GM21390 (cell line): ENCODE data around the gene TMBIM4.
"Not testable (repeated sequence)": the region's sequence is repeated elsewhere in the genome, so short reads cannot be mapped to it uniquely, and the experiment has no call there.

Experiments
- ATAC-seq: cut with Tn5 transposase; IDR thresholded peaks from one replicate; pipeline ENCODE4 v1.9.1; 2021; ENCODE audit not compliant: unreplicated experiment

TMBIM4 gene, protein sequence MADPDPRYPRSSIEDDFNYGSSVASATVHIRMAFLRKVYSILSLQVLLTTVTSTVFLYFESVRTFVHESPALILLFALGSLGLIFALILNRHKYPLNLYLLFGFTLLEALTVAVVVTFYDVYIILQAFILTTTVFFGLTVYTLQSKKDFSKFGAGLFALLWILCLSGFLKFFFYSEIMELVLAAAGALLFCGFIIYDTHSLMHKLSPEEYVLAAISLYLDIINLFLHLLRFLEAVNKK

GRCh38 chr12:66169221-66170170 is at the start of gene TMBIM4:
Gene TMBIM4 (minus strand): TSS chr12:66169996. CDS start chr12:66169951, 45 bp downstream.
- ATAC-seq, result peak; percentile 87

DNA sequence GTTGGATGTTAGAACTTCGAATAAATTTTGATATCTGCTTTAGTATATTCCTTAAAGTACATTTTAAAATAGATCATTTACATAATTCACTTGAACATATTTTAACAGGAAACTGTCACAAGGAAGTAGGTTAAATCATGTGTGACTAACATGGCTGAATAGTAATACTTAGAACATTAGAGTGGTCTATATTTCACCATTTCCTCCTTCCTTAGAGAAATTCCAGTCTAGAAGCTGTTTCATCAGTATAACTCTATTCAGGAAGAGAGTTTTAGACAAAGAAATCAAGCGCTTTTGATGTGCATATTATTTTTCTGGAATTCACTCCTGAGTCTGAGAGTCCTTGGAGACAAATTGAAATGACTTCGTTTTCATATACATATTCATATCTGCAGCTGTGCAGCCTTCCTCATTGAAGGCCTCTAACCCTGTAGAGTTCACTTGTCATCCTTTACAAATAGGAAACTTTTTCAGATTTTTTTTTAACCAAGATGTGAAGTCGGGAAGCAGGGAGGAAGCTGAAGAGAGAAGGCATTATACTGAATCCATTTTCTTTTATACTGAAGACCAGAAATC is 47.6 kb upstream of the TMBIM4 start:
- ATAC-seq, result no peak

- not testable (repeated sequence) for ATAC-seq
Observed at GRCh38 chr12:66213011-66213410, 43.2 kb upstream of the TMBIM4 start.

GRCh38 chr12:66211573-66211972 is 41.8 kb upstream of the TMBIM4 start:
- not testable (repeated sequence) for ATAC-seq

- ATAC-seq, result no peak
Observed at GRCh38 chr12:66210840-66211239, 41.0 kb upstream of the TMBIM4 start.

GRCh38 chr12:66206141-66206540 is 36.3 kb upstream of the TMBIM4 start:
- ATAC-seq, result no peak

DNA sequence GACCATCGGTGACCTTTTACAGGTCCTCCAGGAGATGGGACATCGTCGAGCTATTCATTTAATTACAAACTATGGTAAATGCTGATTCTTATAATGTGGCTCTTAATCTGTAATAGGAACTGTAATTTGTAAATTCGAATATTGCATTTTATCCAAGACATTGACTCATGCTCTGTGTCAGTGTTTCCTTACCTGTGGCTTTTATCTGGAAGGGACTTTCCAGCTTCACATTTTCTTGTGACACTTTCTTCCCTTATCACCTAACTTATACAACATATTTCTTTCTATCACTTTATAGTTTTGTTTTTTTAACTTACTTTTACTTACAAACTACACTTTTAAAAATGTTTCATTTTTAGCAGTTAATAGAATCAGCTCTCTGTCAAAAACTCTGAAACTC is 34.0 kb upstream of the TMBIM4 start:
- no peak for ATAC-seq

- no peak for ATAC-seq
Observed at GRCh38 chr12:66199831-66200509, 30.2 kb upstream of the TMBIM4 start.

DNA sequence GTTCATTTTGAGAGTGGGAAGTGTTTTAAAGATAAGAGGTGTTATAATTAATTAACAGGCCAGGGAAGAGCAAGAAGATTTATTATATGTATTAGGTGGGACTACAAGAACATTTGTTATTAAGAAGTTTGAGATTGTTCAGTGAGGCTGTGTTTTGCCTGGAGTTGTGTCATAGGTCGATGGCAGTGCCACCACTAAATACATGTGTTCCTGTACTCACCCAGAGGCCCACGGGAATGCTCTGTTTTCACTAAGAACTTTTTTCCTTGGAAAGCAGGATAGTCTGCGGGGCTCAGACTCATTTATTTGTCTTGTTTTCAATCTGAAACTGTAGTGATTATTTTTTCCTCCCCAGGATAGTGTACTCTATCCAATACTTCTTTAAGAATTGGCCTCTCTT is 29.3 kb upstream of the TMBIM4 start:
- ATAC-seq, result no peak

- ATAC-seq, result no peak
Observed at GRCh38 chr12:66197495-66197921, 27.7 kb upstream of the TMBIM4 start.

GRCh38 chr12:66196806-66197205 is 27.0 kb upstream of the TMBIM4 start:
- peak; percentile 93 for ATAC-seq

GRCh38 chr12:66195242-66195641 is 25.4 kb upstream of the TMBIM4 start:
- no peak for ATAC-seq

- ATAC-seq, result no peak
Observed at GRCh38 chr12:66194122-66194521, 24.3 kb upstream of the TMBIM4 start.

GRCh38 chr12:66191547-66192126 is 21.8 kb upstream of the TMBIM4 start:
- ATAC-seq, result no peak

- ATAC-seq, result no peak
Observed at GRCh38 chr12:66190519-66191370, 20.9 kb upstream of the TMBIM4 start.

GRCh38 chr12:66189889-66190288 is 20.1 kb upstream of the TMBIM4 start:
- ATAC-seq, result no peak

GRCh38 chr12:66189486-66189843 is 19.7 kb upstream of the TMBIM4 start:
- ATAC-seq, result no peak

GRCh38 chr12:66188584-66189485 is 19.0 kb upstream of the TMBIM4 start, which contains the start of gene IRAK3:
Gene IRAK3 (plus strand): TSS chr12:66189214. CDS start chr12:66189300, 86 bp downstream.
- peak; percentile 56 for ATAC-seq

DNA sequence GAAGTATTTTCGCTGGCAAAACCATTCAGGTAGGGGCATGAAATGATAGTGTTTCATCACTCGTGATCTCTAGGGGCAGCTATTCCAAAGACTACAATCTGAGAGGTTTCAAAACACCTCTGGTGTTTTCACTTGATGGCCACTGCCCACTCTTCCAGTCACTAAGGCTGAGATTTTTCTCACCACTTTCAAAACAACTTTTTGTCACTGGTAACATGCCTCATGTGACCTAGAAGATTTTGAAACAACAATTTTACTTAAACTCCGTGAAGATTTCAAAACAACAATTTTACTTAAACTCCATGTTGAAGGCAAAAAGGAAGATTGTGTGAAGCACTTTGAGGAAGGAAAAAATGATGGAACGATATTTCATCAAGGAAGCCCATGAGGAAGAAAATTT is 18.0 kb upstream of the TMBIM4 start:
- no peak for ATAC-seq
